Loucy (cell line): ENCODE data around the gene THAP10.

ENCODE experiments used
- H2AFZ ChIP-seq: fragments of 200-600 bp; sonication (generic); 2 replicates; pipeline ENCODE4 v1.6.0; 2016; ENCODE audit warnings: antibody characterized with exemption, mild to moderate bottlenecking, low read length, moderate library complexity
- H3F3A ChIP-seq: fragments of 200-600 bp; 2 replicates; pipeline ENCODE4 v1.6.0; 2016; ENCODE audit warnings: antibody characterized with exemption, low read depth, mild to moderate bottlenecking
- H3K27me3 ChIP-seq: fragments of 200-600 bp; sonication (generic); 2 replicates; pipeline ENCODE4 v1.6.1; 2014; ENCODE audit warnings: low read length, mild to moderate bottlenecking; ENCODE audit not compliant: insufficient read depth, poor library complexity, severe bottlenecking
- H3K36me3 ChIP-seq: fragments of 200-600 bp; sonication (generic); 2 replicates; pipeline ENCODE4 v1.6.1; 2016; ENCODE audit warnings: low read length; ENCODE audit not compliant: insufficient read depth
- H3K4me1 ChIP-seq: fragments of 200-600 bp; sonication (generic); 2 replicates; pipeline ENCODE4 v1.5.1; 2014; ENCODE audit warnings: low read length, mild to moderate bottlenecking; ENCODE audit not compliant: insufficient read depth, poor library complexity, severe bottlenecking
- H3K4me2 ChIP-seq: fragments of 200-600 bp; sonication (generic); 2 replicates; pipeline ENCODE4 v1.6.0; 2014; ENCODE audit warnings: antibody characterized with exemption, low read length, low read depth, mild to moderate bottlenecking; ENCODE audit not compliant: poor library complexity, severe bottlenecking
- H3K4me3 ChIP-seq: fragments of 200-600 bp; sonication (generic); 2 replicates; pipeline ENCODE4 v1.5.1; 2014; ENCODE audit warnings: low read length, mild to moderate bottlenecking, mixed read lengths; ENCODE audit not compliant: poor library complexity, severe bottlenecking
- H3K79me2 ChIP-seq: fragments of 200-600 bp; sonication (generic); 2 replicates; pipeline ENCODE4 v1.6.1; 2014; ENCODE audit warnings: low read length; ENCODE audit not compliant: insufficient read depth
- H3K9ac ChIP-seq: fragments of 200-600 bp; sonication (generic); 2 replicates; pipeline ENCODE4 v1.6.0; 2014; ENCODE audit warnings: mild to moderate bottlenecking, low read depth, low read length, moderate library complexity; ENCODE audit not compliant: poor library complexity, severe bottlenecking
- H3K9me2 ChIP-seq: fragments of 200-600 bp; sonication (generic); replicated peaks from 2 replicates; pipeline ENCODE4 v1.6.1; 2016; ENCODE audit warnings: low read depth, low read length, mixed read lengths
- H3K9me3 ChIP-seq: fragments of 200-600 bp; sonication (generic); 2 replicates; pipeline ENCODE4 v1.6.1; 2014; ENCODE audit warnings: mild to moderate bottlenecking, antibody characterized with exemption, low read length, low read depth; ENCODE audit not compliant: insufficient read depth
- H4K20me1 ChIP-seq: fragments of 200-600 bp; sonication (generic); 2 replicates; pipeline ENCODE4 v1.6.0; 2014; ENCODE audit warnings: antibody characterized with exemption, low read length, mild to moderate bottlenecking; ENCODE audit not compliant: insufficient read depth, poor library complexity, severe bottlenecking
- EZH2phosphoT487 ChIP-seq: fragments of 200-600 bp; IDR thresholded peaks from 2 replicates; pipeline ENCODE4 v1.6.1; 2018; ENCODE audit warnings: antibody characterized with exemption, mild to moderate bottlenecking, moderate library complexity, borderline replicate concordance
- TF ChIP-seq, protein P1 (sequence below): fragments of 200-600 bp; sonication (generic); conservative IDR thresholded peaks from 2 replicates; pipeline ENCODE4 v1.5.1; 2014; ENCODE audit warnings: mild to moderate bottlenecking, antibody characterized with exemption, low read length

THAP10 gene

DNA sequence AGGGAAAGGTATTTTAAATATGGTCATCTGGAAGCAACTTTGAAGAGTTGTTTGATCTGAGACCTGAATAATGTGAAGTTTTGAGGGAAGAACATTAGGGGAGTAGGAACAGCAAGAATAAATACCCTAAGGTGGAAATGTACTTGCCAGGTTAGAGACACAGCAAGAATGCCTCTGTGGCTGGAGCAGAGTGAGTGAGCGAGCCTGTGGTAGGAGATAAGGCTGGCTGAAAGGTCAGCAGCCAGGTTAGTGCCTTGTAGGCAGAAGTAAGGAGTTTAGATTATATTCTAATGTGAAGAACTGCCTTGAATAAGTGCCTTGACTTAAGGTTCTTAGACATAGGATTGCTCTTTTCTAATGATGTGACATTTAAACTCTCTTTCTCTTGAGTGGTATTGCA, 18.7 kb upstream of the THAP10 start:
- no peaks in the 10 kb centered on the region for H3F3A ChIP-seq
- H3K9me2 ChIP-seq: no peaks in the 10 kb centered on the region
- no peaks in the 10 kb centered on the region for H3K27me3 ChIP-seq
- H2AFZ ChIP-seq: no peak overlapping the region
- H3K9me3 ChIP-seq: peaks cover 13% of the 10 kb centered on the region; the same call in 1 of the 2 replicates
- no peaks in the 10 kb centered on the region for H4K20me1 ChIP-seq
- no peaks in the 10 kb centered on the region for H3K4me1 ChIP-seq
- TF ChIP-seq, protein P1, sequence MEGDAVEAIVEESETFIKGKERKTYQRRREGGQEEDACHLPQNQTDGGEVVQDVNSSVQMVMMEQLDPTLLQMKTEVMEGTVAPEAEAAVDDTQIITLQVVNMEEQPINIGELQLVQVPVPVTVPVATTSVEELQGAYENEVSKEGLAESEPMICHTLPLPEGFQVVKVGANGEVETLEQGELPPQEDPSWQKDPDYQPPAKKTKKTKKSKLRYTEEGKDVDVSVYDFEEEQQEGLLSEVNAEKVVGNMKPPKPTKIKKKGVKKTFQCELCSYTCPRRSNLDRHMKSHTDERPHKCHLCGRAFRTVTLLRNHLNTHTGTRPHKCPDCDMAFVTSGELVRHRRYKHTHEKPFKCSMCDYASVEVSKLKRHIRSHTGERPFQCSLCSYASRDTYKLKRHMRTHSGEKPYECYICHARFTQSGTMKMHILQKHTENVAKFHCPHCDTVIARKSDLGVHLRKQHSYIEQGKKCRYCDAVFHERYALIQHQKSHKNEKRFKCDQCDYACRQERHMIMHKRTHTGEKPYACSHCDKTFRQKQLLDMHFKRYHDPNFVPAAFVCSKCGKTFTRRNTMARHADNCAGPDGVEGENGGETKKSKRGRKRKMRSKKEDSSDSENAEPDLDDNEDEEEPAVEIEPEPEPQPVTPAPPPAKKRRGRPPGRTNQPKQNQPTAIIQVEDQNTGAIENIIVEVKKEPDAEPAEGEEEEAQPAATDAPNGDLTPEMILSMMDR: no peak
- TF ChIP-seq EZH2phosphoT487: no peak
- no peak overlapping the region for H3K4me2 ChIP-seq
- H3K9ac ChIP-seq: no peak overlapping the region
- no peak overlapping the region for H3K4me3 ChIP-seq
- H3K79me2 ChIP-seq: no peaks in the 10 kb centered on the region
- no peaks in the 10 kb centered on the region for H3K36me3 ChIP-seq

DNA sequence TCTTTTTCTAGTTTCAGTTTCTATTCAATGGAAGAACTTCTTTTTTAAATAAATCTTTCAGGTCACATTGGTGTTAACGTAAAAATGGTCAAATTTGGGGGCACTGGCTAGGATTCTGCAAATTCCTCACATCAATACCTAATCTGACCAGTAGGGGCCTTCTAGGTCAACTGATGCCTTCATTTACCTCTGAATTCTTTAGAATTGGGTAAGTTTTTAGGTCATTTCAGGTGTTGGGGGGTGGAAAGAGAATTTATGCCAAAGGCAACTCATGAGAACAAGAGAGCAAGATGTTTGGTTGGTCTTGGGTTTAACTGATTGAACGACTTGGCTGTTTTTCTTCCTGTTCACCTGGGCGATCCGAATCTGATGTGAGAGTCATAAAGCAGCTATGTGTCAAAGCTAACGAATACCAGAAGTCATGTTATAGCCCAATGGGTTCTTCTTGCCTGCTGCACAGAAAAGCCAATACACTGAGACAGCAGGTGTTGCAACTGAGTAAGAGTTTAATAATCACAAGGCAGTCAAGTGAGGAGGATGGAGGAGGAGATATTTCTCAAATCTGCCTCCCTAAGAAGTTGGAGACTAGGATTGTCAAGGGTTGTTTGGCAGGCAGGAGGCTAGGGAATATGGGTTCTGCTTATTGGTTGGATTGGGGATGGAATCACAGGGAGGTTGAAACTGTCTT, 15.7 kb upstream of the THAP10 start:
- Histone ChIP-seq H3K9me2 (no peaks in the 10 kb centered on the region), H3K9me3 (peaks cover 13% of the 10 kb centered on the region; the same call in 1 of the 2 replicates), H4K20me1 (no peaks in the 10 kb centered on the region), H3K27me3 (no peaks in the 10 kb centered on the region), H3K4me1 (no peaks in the 10 kb centered on the region), H3K4me2 (no peak overlapping the region), H2AFZ (no peak overlapping the region), H3K4me3 (no peak overlapping the region), H3K9ac (no peak overlapping the region), H3K36me3 (no peaks in the 10 kb centered on the region), H3K79me2 (no peaks in the 10 kb centered on the region), H3F3A (no peaks in the 10 kb centered on the region)
- TF ChIP-seq, protein P1: peak; percentile 61
- no peak for TF ChIP-seq EZH2phosphoT487

DNA sequence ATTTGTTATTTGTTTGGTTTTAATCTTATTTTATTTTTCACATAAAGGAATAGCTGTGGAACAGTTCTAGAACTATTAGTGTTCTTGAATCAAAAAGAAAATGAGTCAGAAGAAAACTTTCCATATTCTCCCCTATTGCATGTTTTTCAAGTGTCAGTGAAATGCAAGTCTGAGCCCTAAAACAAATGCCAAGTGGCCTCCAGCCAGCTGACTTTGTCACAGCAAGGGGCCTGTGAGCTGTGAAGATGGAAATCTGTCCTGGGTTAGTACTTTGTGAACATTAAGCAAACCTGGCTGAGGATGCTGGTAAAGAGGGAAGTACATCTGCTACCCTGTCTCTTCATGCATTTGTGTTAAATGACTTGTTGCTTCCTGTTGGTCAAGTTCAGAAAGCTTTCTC, 14.6 kb upstream of the THAP10 start:
- no peaks in the 10 kb centered on the region for H3K79me2 ChIP-seq
- no peaks in the 10 kb centered on the region for H3K9me2 ChIP-seq
- H3K9me3 ChIP-seq: peaks cover 13% of the 10 kb centered on the region; the same call in 1 of the 2 replicates
- H3K27me3 ChIP-seq: no peaks in the 10 kb centered on the region
- no peak overlapping the region for H2AFZ ChIP-seq
- H3K36me3 ChIP-seq: no peaks in the 10 kb centered on the region
- TF ChIP-seq, protein P1: no peak
- no peak for TF ChIP-seq EZH2phosphoT487
- no peak overlapping the region for H3K9ac ChIP-seq
- H3K4me3 ChIP-seq: no peak overlapping the region
- peaks cover 9% of the 10 kb centered on the region for H3K4me1 ChIP-seq
- H3F3A ChIP-seq: no peaks in the 10 kb centered on the region
- no peak overlapping the region for H3K4me2 ChIP-seq
- H4K20me1 ChIP-seq: no peaks in the 10 kb centered on the region
